Erythroblast (primary cell): ENCODE measurements around the gene INS.

Experiments used
- DNase-seq, 2 experiments: peaks; one replicate each; lab custom pipeline; 2025; lab: John Stamatoyannopoulos, UW
- GATA1 ChIP-seq: IDR thresholded peaks from 2 replicates; pipeline ENCODE4 v1.6.1; 2011; ENCODE audit warnings: low read depth, mild to moderate bottlenecking, control low read depth, low read length, moderate library complexity
- POLR2A ChIP-seq: IDR thresholded peaks from 2 replicates; pipeline ENCODE4 v1.6.1; 2011; ENCODE audit warnings: mild to moderate bottlenecking, low read length

Gene INS

GRCh38 chr11:2135648-2136201 lies 25.3 kb downstream of the INS start:
- no peak for DNase-seq
- TF ChIP-seq POLR2A = no peak
- no peak for TF ChIP-seq GATA1

DNA sequence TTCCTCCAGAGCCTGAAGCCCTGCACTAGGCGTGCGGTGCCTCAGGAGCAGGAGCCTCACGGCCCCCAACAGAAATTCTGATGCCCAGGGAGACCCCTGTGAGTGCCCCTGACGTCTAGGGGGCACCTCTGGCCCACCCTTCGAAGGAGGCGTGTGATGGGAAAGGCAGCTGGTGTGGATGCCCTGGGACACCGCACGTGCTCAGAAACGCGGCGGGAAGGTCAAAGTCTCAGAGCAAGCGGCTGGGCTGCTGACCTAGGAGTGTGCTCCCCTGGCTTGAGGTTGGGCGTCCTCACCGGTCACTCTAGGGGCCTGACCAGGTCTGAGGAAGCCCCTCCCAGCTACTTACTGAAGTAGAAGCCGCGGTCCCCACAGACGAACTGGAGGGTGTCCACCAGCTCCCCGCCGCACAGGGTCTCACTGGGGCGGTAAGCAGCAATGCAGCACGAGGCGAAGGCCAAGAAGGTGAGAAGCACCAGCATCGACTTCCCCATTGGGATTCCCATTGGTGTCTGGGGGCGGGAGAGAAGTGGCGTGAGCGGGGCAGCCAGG lies 25.9 kb downstream of the INS start:
- no peak for DNase-seq
- no peak for TF ChIP-seq POLR2A
- no peak for TF ChIP-seq GATA1

DNA sequence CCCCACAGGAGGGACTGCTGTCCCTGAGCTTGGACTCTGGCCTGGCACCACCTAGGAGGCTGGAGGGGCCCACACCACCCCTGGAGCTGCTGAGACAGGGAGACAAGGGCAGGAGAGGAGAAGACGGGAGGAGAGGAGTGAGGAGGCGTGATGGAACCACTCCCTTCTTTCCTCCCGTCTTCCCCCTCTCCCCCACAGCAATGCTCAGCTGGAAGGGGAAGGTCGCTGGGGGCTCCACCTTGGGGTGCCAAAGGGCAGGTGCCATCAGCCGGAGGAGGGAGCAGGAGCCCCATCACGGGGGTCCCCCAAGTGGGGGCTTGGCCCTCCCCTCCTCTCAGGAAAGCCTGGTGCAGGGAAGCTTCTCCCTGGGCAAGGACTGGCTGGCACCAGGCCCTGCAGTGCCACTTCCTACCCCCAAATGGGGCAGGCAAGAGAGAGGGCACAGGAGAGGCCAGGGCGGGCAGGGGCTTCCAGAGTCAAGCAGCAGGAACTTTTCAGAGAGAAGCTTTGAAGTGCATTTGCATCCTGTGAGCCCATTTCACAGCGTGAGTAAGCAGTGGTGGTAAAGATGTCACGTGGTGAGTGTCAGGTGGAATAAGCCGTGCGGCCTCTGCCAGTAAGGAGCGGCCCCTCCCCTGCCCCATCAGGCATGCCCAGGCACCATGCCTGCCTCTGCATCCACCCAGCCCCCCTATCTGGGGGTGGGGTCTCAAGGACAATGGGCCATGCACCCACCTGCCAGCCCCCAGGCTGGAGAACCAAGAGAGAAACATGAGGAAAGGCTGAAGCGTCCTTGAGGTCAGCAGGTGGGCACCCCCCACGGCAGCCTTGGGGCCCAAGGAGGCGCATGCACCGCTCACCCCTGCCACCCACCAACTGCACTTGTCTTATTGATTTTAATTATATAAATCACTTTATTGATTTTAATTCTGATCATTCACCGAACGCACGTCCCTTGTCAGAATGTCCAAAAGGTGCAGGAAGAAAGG lies 26.7 kb downstream of the INS start:
- no peak for TF ChIP-seq POLR2A
- TF ChIP-seq GATA1 = no peak

GRCh38 chr11:2133241-2134021 lies 27.6 kb downstream of the INS start:
- no peak for DNase-seq

More for the DNA sequence above, 26.7 kb downstream of the INS start:
- no peak for DNase-seq

DNA sequence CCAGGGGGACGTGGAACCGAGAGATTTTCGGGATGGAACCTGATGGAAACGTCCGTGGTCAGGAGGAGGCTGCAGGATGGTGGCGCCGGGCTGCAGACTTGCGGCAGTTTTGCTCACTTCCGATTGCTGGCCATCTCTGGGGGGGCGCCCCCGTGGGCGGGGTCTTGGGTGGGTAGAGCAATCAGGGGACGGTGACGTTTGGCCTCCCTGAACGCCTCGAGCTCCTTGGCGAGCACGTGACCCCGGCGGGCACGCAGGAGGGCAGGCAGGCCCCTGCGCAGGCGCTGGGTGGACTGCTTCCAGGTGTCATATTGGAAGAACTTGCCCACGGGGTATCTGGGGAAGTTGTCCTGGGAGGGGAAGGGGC lies 28.2 kb downstream of the INS start:
- TF ChIP-seq POLR2A = no peak
- TF ChIP-seq GATA1 = no peak
- DNase-seq = no peak

More at GRCh38 chr11:2133241-2134021, 27.6 kb downstream of the INS start:
- TF ChIP-seq GATA1 (no peak), POLR2A (no peak)

- TF ChIP-seq POLR2A (no peak), GATA1 (no peak)
These were observed 28.8 kb downstream of the INS start for GRCh38 chr11:2132246-2132645.

DNA sequence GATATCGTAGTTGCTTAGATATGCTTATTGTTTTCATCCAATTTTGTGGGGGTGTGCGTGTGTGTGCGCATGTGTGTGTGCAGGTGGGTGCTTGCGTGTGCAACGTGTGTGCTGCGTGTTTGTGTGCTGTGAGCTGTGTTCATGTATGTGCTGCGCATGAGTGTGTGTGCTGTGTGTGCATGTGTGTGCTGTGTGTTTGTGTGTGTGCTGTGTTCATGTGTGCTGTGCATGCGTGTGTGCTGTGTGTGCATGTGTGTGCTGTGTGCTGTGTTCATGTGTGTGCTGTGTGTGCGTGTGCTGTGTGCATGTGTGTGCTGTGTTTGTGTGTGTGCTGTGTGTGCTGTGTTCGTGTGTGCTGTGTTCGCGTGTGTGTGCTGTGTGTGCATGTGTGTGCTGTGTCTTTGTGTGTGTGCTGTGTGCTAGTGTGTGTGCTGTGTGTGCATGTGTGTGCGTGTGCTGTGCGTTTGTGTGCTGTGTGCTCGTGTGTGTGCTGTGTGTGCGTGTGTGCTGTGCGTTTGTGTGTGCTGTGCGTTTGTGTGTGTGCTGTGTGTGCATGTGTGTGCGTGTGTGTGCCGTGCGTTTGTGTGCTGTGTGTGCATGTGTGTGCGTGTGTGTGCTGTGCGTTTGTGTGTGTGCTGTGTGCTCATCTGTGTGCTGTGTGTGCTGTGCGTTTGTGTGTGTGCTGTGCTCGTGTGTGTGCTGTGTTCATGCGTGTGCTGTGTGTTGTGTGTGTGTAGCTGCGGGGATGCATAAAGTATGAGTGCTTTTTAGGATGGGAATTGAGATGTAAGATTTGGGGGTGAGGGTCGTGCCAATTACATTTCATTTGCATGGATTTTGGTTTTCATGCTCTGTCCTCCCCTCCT lies 29.4 kb downstream of the INS start:
- no peak for TF ChIP-seq POLR2A
- no peak for TF ChIP-seq GATA1

More at GRCh38 chr11:2132246-2132645, 28.8 kb downstream of the INS start:
- DNase-seq = no peak

DNA sequence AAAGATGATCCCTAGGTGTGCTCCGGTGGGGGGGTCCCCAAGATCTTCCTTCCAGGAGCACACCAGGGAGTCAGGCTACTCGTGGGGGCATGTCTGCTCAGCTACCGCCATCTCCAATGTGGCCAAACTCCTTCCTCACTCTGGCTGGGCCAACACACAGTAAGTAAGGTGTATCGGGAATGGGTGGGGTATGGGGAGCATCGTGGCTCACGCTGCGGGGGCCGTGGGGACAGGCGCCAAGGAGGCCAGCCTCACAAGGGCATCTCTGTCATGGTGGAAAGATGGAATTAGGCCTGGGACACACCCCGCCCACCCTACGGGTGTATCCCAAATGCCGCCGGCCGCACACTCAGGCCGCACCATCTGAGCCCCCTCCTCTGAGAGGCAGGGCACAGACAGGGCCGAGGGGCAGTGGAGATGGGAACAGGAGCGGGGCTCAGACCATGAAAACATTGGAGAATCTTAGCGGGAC lies 30.1 kb downstream of the INS start:
- DNase-seq = no peak
- TF ChIP-seq POLR2A = no peak

More for the DNA sequence above, 29.4 kb downstream of the INS start:
- DNase-seq = no peak

- no peak for DNase-seq
These were observed 31.2 kb downstream of the INS start for GRCh38 chr11:2129699-2130366.

DNA sequence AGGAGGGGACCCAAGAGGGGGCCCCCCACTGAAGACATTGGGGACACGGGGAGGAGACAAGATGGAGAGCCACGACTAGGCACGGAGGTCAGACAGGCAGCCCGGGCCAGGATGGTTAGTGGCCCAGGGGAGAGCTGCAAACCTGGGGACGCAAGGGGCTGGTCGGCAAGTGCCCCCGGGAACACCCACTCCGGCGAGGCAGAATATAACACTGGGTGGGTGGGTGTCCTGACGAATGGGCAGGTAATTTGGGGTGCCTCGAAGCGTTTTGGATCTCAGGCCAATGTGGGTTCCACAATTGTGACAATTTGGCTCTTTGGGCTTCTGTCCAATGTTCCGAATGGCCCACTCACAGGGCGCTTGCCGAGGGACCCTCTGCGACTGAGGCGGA lies 31.7 kb downstream of the INS start:
- TF ChIP-seq POLR2A (no peak), GATA1 (no peak)
- no peak for DNase-seq

More at GRCh38 chr11:2129699-2130366, 31.2 kb downstream of the INS start:
- TF ChIP-seq POLR2A = no peak
- no peak for TF ChIP-seq GATA1

DNA sequence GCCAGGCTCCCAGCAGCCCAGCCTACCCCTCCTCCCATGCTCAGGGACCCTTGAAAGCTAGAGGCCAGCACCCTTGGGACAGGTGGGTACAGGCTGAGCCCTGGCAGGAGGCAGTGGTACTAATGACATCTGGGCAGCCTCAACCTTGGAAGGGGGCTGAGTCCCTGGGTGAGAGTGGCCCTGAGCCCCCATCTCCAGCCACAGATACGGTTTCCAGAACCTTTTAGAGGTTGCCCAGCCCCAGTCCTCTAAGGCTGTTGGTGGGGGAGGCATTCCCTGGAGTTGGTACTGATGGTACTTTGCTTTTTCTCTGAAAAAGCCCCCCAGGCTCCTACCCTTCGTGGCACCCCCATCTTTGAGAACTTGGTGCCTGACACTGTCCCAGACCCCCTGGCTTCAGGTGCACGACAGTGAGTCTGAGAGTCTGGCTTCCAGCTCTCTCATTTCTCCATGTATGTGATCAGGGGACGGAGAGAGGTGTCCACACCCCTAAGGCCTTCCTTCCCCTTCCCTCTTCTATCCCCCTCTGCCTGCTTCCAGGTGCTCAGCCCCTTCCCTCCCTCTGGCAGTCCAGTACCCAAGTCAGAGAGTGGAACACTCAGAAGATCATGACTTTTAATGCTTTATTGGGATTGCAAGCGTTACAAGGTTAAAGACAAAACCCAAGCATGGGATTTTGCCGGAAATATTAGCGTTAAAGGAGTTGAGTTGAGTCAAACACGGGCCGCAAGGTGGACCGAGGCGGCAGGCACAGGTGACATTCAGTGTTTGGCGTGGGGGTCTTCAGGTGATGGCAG lies 32.3 kb downstream of the INS start:
- no peak for TF ChIP-seq GATA1
- no peak for DNase-seq
